ENCODE results near the gene PARP6.

PARP6 gene

DNA sequence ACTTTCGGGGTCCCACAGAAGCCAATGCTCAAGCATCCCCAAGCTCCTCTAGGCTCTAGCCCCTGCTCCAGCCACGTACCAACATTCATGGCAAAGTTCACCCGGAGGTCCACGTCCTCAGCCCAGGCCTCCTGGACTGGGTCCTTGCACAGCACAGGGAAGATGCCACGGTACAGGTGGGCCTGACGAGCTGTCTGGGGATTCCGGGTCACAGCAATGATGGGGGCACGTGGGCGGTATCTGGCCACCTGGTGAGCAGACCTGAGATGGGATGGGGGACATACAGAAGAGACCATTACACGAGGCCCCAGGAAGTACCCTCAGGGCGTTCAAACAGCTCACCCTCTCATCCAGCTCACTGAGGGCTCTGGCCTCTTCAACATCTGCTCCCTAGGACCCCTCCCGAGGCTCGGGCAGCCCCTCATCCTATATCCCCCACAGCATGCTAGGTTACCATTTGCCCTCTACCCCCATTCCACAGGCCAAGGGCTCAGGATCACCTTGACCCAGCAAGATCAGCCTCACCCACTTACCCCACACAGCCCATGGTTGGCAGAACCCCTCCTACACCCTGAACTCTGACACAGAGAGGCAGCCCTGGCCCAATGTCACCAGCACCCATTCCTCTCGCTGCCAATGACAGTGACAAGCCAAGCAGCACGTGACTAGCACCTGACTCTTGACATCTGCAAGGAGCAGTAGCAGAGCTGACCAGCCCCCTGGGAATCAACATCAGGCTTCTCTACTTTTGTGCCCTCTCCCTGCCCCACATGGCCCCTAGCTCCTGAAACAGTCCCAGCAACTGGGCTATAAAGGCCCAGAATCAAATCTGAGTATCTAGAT, 71.7 kb downstream of the PARP6 start:
- DNase-seq (ENCODE audit: low read depth) = no peak
- TF ChIP-seq, protein P1, sequence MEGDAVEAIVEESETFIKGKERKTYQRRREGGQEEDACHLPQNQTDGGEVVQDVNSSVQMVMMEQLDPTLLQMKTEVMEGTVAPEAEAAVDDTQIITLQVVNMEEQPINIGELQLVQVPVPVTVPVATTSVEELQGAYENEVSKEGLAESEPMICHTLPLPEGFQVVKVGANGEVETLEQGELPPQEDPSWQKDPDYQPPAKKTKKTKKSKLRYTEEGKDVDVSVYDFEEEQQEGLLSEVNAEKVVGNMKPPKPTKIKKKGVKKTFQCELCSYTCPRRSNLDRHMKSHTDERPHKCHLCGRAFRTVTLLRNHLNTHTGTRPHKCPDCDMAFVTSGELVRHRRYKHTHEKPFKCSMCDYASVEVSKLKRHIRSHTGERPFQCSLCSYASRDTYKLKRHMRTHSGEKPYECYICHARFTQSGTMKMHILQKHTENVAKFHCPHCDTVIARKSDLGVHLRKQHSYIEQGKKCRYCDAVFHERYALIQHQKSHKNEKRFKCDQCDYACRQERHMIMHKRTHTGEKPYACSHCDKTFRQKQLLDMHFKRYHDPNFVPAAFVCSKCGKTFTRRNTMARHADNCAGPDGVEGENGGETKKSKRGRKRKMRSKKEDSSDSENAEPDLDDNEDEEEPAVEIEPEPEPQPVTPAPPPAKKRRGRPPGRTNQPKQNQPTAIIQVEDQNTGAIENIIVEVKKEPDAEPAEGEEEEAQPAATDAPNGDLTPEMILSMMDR (conservative IDR thresholded peaks at IDR 0.05; ENCODE audit: low read length) = no peak

GRCh38 chr15:72199721-72200212, 72.6 kb downstream of the PARP6 start:
- peak; percentile 72 for DNase-seq (ENCODE audit: low read depth)
- H3K4me3 ChIP-seq (ENCODE audit: low read length) = no peak overlapping the region
- TF ChIP-seq, protein P1 (conservative IDR thresholded peaks at IDR 0.05; ENCODE audit: low read length) = peak; percentile 94

More for the DNA sequence above, 71.7 kb downstream of the PARP6 start:
- H3K4me3 ChIP-seq (ENCODE audit: low read length) = no peak overlapping the region

DNA sequence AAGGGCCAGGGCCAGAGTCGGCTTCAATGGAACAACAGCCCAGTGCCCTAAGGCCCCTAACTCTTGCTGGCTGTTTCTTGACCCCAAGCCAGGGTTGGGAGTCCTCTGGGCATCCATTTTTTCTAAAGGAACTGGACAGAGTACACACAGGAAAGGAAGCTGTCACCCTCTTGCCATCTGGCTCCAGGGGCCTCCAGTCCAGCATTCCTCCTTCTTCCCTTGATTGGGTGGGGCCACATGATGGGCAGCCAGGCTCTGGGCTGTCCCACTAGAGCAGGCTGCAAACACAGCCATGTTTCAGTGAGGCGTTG, 73.2 kb downstream of the PARP6 start:
- no peak for DNase-seq (ENCODE audit: low read depth)
- H3K4me3 ChIP-seq (ENCODE audit: low read length) = no peak overlapping the region
- TF ChIP-seq, protein P1 (conservative IDR thresholded peaks at IDR 0.05; ENCODE audit: low read length) = no peak

- no peak overlapping the region for H3K4me3 ChIP-seq (ENCODE audit: low read length)
- no peak for DNase-seq (ENCODE audit: low read depth)
- TF ChIP-seq, protein P1 (conservative IDR thresholded peaks at IDR 0.05; ENCODE audit: low read length) = no peak
These were observed 73.8 kb downstream of the PARP6 start for GRCh38 chr15:72198356-72199204.

DNA sequence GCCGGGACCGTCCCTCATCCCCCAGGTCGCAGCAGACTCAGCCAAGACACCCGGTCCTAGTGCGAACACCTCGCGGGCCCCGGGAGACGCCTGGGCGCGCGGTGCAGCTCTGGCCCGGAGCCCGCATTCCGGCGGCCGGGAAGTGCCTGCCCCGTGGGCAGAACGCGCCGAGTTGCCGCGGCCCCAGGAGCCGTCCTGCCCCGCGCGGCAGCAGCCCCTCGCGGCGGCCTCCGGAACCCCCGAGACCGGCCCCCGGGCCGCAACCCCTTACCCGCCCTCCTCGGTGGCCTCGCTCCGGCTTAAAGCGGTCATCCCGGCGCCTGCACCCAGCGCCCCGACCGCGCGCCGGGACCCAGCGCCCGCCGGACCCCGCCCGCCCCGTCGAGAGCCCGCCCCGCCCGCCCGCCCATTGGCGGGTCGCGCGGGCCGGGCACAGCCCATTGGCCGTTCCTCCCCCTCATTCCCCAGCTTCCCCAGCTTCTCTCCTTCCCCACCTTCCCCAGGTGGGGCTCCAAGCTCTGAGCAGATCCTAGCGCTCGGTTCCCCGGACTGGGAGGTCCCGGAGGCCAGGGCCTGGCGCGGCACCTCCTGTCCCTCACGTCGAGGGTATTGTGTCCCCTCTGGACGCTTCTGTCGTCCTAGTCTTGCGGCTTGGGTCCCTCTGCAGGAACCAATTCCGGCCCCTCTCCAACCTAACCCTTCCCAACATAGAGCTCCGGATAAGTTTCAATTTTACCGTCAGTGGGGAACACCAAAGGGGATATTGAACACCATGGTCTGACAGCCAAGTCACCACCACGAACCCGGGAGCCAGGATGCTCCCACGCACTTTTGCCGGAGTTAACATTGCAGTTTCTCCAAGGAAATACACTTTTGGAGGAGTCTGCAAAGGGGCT, 74.6 kb downstream of the PARP6 start, which contains the start of gene GRAMD2A:
TSS of gene GRAMD2A (minus strand) at position 328 of the 896 bp plus-strand sequence.
- DNase-seq (ENCODE audit: low read depth) = peak; percentile 39
- TF ChIP-seq, protein P1 (conservative IDR thresholded peaks at IDR 0.05; ENCODE audit: low read length) = no peak
- H3K4me3 ChIP-seq (ENCODE audit: low read length) = peak within 1 kb of the TSS; percentile 35

DNA sequence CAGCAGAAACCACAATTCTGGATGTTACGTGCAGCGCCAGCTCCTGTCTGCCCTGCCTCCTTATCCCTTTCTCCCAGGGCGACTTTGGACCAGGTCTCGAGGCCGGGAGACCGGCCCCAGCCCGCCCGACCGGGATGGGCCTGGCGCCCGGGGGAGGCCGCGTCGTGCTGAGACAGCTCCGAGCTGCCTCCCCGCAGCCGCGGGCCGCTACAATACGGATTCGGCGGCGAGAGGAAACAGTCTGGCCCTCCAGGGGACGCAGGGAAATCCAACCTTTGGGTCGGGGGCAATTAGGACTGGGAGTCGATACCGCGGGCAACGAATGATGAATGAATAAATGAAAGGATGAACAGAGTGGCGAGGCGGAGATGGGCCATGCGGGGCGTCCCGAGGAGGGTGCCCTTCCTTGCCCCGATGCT, 75.3 kb downstream of the PARP6 start:
- no peak for DNase-seq (ENCODE audit: low read depth)
- TF ChIP-seq, protein P1 (conservative IDR thresholded peaks at IDR 0.05; ENCODE audit: low read length) = no peak

More for the DNA sequence above, 75.3 kb downstream of the PARP6 start:
- H3K4me3 ChIP-seq (ENCODE audit: low read length) = peak overlapping the region; percentile 27; the same call in 1 of the 2 replicates
